ENCODE results near the gene OR5I1.

OR5I1 gene

GRCh38 chr11:55936300-55936699, at the start of gene OR5I1:
TSS of gene OR5I1 (minus strand) at chr11:55936400. CDS start at chr11:55936400, 0 bp downstream.
- TF ChIP-seq, protein P1, sequence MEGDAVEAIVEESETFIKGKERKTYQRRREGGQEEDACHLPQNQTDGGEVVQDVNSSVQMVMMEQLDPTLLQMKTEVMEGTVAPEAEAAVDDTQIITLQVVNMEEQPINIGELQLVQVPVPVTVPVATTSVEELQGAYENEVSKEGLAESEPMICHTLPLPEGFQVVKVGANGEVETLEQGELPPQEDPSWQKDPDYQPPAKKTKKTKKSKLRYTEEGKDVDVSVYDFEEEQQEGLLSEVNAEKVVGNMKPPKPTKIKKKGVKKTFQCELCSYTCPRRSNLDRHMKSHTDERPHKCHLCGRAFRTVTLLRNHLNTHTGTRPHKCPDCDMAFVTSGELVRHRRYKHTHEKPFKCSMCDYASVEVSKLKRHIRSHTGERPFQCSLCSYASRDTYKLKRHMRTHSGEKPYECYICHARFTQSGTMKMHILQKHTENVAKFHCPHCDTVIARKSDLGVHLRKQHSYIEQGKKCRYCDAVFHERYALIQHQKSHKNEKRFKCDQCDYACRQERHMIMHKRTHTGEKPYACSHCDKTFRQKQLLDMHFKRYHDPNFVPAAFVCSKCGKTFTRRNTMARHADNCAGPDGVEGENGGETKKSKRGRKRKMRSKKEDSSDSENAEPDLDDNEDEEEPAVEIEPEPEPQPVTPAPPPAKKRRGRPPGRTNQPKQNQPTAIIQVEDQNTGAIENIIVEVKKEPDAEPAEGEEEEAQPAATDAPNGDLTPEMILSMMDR (conservative IDR thresholded peaks at IDR 0.05): no peak
- no peak within 1 kb of the TSS for H3K27ac ChIP-seq

DNA sequence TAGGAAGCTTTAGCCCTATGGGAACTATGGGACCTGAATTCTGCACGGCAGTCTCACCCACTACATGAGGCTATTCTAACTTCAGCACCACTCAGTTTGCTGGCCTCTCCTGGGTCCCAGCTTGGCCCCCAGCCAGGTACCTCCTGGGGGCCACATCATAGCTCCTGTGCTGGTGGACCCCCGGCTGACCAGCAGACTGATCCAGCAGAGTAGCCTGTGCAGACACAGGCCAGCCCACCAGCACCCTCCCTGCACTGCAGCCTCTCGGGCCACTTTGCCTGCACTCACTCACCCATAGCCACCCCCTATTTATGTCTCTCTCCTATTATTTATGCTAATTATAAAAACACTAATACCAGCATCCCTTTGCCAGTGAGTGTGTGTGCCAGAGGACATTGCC, 34.7 kb upstream of the OR5I1 start:
- H3K27ac ChIP-seq: no peak overlapping the region
- TF ChIP-seq, protein P1 (conservative IDR thresholded peaks at IDR 0.05): no peak

- TF ChIP-seq, protein P1 (conservative IDR thresholded peaks at IDR 0.05): no peak
- no peak within 1 kb of the TSS for H3K27ac ChIP-seq
Observed at GRCh38 chr11:55969845-55970244, 33.6 kb upstream of the OR5I1 start, which contains the start of gene OR10AG1. TSS of gene OR10AG1 (minus strand) at chr11:55969945. CDS start at chr11:55969907, 38 bp downstream.

DNA sequence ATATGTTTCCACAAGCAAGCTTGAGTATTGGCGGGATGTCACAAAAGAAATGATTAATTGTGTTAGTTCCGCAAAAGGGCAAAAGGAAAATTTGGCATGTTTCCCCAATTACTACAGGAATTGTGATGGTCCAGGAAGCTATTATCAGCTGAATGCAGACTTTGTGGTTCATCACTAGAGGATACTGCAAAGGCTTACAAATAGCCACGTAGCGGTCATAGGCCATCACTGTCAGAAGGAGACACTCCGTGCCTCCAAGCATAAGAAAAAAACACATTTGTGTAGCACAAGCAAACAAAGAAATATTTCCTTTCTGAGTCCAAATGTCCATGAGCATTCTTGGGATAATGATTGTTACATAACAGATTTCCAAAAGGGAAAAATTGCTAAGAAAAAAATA, 31.7 kb upstream of the OR5I1 start:
- no peak overlapping the region for H3K27ac ChIP-seq
- TF ChIP-seq, protein P1 (conservative IDR thresholded peaks at IDR 0.05): no peak

DNA sequence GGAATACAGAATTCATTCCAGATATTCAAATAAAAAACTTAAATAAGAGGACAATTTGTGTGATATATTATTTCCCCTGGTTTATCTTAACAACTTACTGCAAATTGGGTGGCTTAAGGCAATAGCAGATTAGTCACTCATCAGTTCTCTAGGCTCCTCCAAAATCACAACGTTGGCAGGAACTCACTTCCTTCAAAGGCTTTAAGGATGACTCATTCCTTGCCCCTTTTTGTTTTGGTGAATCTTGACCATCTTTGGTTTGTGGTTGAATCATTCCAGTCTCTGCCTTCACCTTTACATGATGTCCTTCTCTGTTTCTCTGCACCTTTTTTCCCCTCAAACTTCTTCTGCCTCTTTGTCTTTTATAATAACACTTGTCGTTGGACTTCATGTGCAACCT, 30.2 kb upstream of the OR5I1 start:
- TF ChIP-seq, protein P1 (conservative IDR thresholded peaks at IDR 0.05): no peak
- no peak overlapping the region for H3K27ac ChIP-seq

- TF ChIP-seq, protein P1 (conservative IDR thresholded peaks at IDR 0.05): no peak
- H3K27ac ChIP-seq: no peak overlapping the region
Observed at GRCh38 chr11:55956521-55956920, 20.3 kb upstream of the OR5I1 start.

DNA sequence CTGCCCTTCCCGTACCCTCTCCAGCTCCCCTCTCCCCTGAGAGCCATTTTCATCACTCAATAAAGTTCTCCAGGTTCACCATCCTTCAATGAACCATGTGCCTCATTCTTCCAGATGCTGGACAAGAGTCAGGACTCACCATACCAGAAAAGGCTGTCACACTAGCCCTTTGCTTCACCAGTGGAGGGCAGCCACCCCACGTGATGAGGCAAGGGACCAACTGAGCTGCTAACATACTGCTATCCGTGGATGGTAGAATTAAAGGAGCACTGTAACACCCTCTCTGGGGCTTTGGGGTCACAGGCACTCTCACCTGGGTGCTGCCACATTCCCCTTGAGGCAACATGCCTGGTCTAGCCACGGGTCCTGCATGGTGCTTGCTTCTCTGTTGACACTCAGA, 13.1 kb upstream of the OR5I1 start:
- no peak overlapping the region for H3K27ac ChIP-seq
- TF ChIP-seq, protein P1 (conservative IDR thresholded peaks at IDR 0.05): no peak

All from VCaP (cell line).